ENCODE measurements around the gene TOR4A. TPM values are rescaled to one million over a fixed set of nuclear protein-coding genes. Genes with fewer than 3 reads are reported as not detected.

Gene TOR4A
- total RNA-seq, 2 donors from 2014 or later = 26.4 to 43.5 TPM

GRCh38 chr9:137301081-137301947 lies 23.8 kb downstream of the TOR4A start:
- DNase-seq (ENCODE audit: low spot score) (no peak), ATAC-seq (ENCODE audit: insufficient number of reproducible peaks, low FRiP score, low read depth) (no peak)
- H3K27me3 ChIP-seq (replicated peaks; ENCODE audit: insufficient read depth) = peaks cover 12% of the 10 kb centered on the region
- TF ChIP-seq CTCF (IDR thresholded peaks at IDR 0.05) = no peak
- H3K4me3 ChIP-seq = peak overlapping the region; percentile 73
- H3K9me3 ChIP-seq = no peaks in the 10 kb centered on the region
- no peak overlapping the region for H3K27ac ChIP-seq
- H3K36me3 ChIP-seq = no peaks in the 10 kb centered on the region
- peaks cover 26 to 38% of the 10 kb centered on the region in 2 donors for H3K4me1 ChIP-seq (ENCODE audit: control insufficient read depth in 1 of 2, low read depth in 2 of 2)

GRCh38 chr9:137302118-137302448 lies 24.6 kb downstream of the TOR4A start, which contains the start of gene NRARP:
NRARP (minus strand) TSS chr9:137302271; CDS start chr9:137301928, 343 bp downstream.
- Histone ChIP-seq H3K4me1 (ENCODE audit: control insufficient read depth in 1 of 2, low read depth in 2 of 2) (peaks cover 30 to 40% of the 10 kb centered on the region in 2 donors), H3K36me3 (no peaks in the 10 kb centered on the region), H3K27ac (no peak within 1 kb of the TSS), H3K27me3 (replicated peaks; ENCODE audit: insufficient read depth) (peaks cover 12% of the 10 kb centered on the region), H3K9me3 (no peaks in the 10 kb centered on the region), H3K4me3 (peak within 1 kb of the TSS; percentile 73)
- peak; percentile 38 for DNase-seq (ENCODE audit: low spot score)
- no peak for TF ChIP-seq CTCF (IDR thresholded peaks at IDR 0.05)
- peak; percentile 54 for ATAC-seq (ENCODE audit: insufficient number of reproducible peaks, low FRiP score, low read depth)

GRCh38 chr9:137302449-137303150 lies 25.1 kb downstream of the TOR4A start:
- Histone ChIP-seq H3K4me1 (ENCODE audit: control insufficient read depth in 1 of 2, low read depth in 2 of 2) (peaks cover 30 to 40% of the 10 kb centered on the region in 2 donors), H3K9me3 (no peaks in the 10 kb centered on the region), H3K27ac (no peak overlapping the region), H3K4me3 (peak overlapping the region; percentile 67), H3K27me3 (replicated peaks; ENCODE audit: insufficient read depth) (peaks cover 12% of the 10 kb centered on the region), H3K36me3 (no peaks in the 10 kb centered on the region)
- TF ChIP-seq CTCF (IDR thresholded peaks at IDR 0.05) = peak; percentile 49
- ATAC-seq (ENCODE audit: insufficient number of reproducible peaks, low FRiP score, low read depth) = peak; percentile 4
- DNase-seq (ENCODE audit: low spot score) = no peak

GRCh38 chr9:137303151-137303892 lies 25.8 kb downstream of the TOR4A start:
- no peaks in the 10 kb centered on the region for H3K36me3 ChIP-seq
- DNase-seq (ENCODE audit: low spot score) (no peak), ATAC-seq (ENCODE audit: insufficient number of reproducible peaks, low FRiP score, low read depth) (no peak)
- H3K27ac ChIP-seq = no peak overlapping the region
- no peak for TF ChIP-seq CTCF (IDR thresholded peaks at IDR 0.05)
- H3K4me3 ChIP-seq = peak overlapping the region; percentile 67
- H3K9me3 ChIP-seq = no peaks in the 10 kb centered on the region
- peaks cover 30 to 40% of the 10 kb centered on the region in 2 donors for H3K4me1 ChIP-seq (ENCODE audit: control insufficient read depth in 1 of 2, low read depth in 2 of 2)
- peaks cover 12% of the 10 kb centered on the region for H3K27me3 ChIP-seq (replicated peaks; ENCODE audit: insufficient read depth)
